HG02943 (cell line): ENCODE data around the gene TCEA3.

Experiments used
- ATAC-seq: cut with Tn5 transposase; IDR thresholded peaks from one replicate; pipeline ENCODE4 v1.9.1; 2021; ENCODE audit warnings: mild to moderate bottlenecking, low read depth, moderate library complexity; ENCODE audit not compliant: unreplicated experiment

Gene TCEA3

DNA sequence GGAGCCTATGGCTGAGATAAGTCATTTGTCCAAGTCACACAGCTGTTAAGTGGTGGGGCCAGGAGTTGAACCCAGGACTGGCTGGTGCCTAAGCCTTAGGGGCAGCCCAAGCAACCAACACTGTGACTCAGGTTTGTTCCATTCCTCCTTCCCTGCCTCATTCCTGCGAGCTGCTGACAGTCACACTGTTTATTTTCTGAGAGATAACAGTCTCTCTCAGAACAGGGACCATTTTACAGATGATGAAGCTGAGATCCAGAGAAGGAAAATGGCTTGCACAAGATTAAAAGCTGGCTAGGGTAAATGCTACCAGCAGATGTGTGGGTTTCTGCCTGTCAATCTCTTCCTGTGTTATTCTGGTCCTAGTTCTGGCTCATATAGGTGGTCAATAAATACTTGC lies 24.3 kb upstream of the TCEA3 start:
- ATAC-seq, result no peak

DNA sequence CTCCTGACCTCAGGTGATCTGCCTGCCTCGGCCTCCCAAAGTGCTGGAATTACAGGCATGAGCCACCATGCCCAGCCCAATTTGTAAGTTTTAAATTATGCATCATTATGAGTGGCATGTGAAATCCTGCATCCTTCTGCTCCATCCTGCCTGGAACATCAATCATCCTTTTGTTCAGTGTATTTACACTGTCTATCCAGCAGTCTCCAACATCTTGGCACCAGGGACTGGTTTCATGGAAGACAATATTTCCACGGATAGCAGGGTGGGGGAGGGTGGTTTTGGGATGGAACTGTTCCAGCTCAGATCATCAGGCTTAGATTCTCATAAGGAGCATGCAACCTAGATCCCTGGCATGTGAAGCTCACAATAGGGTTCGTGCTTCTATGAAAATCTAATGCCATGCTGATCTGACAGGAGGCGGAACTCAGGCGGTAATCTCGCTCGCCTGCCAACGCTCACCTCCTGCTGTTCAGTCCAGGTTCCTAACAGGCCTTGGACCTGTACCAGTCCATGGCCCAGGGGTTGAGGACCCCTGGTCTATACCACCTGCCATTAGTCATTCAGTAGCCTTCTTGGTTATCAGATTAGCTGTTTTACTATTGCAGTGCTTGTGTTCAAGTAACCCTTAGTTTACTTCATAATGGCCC lies 22.2 kb upstream of the TCEA3 start:
- no peak for ATAC-seq

DNA sequence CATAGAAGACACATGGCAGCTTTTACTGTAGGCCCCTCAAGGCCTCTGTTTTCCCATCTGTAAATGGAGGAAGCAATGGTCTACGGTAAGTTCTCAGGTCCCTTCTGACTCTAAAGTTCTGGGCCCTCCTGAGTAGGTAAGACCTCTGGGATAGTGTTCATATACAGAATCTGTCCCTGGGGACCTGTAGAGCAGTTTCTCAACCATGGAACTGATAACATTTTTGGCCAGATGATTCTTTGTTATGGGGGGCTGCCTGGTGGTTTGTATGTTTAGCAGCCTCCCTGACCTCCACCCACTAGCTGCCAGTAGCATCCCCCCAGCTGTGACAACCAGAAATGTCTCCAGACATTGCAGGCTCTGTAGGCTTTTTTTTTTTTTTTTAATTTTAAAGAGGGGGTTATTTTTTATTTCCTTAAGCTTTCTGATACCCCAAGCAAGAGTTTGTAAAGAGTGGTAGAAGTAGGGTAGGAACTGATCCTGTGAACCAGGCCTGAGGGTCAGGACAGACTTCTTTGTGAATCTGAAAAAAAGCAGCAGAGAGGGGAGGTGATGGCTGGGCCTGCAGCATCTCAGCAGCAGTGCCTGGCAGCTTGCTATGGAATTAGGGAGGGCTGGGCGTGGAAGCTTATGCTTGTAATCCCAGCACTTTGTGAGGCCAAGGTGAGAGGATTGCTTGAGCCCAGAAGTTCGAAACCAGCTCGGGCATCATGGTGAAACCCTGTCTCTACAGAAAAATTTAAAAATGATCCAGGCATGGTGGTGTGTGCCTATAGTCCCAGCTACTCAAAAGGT lies 20.2 kb upstream of the TCEA3 start:
- no peak for ATAC-seq

DNA sequence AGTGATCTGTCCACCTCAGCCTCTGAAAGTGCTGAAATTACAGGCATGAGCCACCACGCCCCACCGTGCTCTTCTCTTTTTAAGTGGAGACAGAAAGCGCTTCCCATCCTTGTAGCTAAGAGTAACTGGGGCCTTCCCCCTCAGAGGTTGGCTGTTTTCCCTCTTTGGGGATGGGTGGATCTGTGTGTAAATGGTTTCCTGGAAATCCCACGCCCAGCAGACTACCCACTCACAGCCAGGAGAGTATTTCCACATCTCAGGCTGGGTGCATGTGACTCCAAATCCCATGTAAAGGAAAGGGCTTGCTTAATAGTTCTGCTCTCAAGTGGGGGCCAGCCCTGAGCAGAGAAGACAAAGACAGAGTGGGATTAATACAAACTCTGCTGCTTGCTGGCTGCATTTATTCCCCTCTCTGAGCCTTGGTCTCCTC lies 19.6 kb upstream of the TCEA3 start:
- ATAC-seq, result no peak

DNA sequence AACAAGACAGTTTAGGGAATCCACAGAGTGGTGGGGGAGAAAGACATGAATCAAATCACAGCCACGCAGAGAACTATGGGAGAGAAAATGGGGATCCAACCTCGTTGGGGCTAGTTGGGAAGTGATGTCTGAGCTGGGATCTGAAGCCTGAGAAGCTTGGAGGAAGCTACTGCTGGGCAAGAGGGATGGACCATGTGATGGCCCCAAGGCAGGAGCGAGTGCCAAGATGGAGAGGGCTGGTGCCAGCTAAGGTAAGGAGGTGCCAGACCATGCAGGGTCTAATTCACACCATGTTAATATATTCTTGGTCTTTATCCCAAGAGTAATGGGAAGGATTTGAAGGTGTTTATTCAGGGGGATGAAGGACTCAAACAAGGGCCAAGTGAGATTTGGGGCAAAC lies 18.2 kb upstream of the TCEA3 start:
- ATAC-seq, result no peak

DNA sequence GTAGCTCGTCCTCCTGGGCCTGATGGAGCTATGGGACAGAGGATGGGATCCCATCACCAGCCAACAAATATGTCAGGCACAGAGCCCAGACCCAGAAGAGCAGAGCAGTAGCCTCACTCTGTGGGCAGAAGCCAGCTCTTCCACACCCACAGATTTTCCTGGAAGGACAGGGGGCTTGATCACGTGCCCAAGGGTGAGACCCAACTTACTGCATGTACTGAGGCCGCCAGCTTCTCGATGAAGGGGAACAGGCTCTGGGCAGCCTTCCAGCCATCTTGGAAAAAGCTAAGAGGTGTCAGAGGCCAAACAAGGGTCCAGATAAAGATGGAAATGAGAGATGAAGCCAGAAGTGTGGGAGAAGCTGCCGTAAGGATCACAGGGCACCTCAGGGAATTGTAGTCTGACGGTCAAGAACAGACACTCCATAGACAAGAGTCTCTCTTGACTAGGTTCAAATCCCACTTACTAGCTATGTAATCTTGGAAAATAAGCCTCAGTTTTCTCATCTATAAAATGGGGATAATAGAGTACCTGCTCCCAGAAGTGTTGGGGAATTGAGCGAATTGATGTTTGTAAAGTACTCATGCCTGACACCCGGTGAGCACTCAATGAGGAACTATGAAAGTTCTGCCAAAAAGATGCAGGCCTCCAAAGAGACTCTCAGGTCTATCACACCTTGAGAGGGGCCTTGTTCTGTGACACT lies 17.0 kb upstream of the TCEA3 start:
- no peak for ATAC-seq

DNA sequence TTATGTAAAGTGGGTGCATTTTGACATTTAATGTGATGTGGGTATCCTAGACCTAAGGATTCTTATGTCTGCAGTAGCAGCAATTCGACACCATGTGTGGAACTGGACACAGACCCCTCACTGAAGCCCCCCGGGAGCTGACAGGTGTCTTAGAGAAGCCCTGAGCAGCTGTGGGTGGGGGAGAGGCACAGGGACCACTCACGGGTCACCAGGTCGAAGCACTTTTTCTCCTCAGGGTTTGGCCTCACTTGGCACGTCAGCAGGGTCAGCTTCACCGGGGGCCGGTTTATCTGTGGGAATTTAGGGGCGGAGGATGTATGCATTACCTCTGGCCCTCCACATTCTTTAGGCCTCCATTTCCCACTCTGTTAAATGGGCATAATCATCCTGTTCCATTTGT lies 14.0 kb upstream of the TCEA3 start:
- no peak for ATAC-seq

DNA sequence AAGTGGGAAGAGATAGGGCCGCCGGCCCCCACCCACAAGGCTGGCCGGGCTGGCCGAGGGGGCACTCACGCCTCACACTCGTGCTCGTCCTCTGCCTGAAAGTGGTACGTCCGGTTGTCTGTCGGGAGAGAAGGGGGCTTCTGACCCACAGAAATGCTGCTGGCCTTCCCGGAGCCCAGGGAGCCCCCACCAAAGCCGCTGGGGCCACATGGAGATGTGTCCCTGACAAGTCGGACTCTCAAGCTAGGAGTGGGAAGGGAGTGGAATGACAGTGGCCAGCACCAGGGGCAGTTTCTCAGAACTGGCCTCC lies 12.8 kb upstream of the TCEA3 start:
- ATAC-seq, result no peak

DNA sequence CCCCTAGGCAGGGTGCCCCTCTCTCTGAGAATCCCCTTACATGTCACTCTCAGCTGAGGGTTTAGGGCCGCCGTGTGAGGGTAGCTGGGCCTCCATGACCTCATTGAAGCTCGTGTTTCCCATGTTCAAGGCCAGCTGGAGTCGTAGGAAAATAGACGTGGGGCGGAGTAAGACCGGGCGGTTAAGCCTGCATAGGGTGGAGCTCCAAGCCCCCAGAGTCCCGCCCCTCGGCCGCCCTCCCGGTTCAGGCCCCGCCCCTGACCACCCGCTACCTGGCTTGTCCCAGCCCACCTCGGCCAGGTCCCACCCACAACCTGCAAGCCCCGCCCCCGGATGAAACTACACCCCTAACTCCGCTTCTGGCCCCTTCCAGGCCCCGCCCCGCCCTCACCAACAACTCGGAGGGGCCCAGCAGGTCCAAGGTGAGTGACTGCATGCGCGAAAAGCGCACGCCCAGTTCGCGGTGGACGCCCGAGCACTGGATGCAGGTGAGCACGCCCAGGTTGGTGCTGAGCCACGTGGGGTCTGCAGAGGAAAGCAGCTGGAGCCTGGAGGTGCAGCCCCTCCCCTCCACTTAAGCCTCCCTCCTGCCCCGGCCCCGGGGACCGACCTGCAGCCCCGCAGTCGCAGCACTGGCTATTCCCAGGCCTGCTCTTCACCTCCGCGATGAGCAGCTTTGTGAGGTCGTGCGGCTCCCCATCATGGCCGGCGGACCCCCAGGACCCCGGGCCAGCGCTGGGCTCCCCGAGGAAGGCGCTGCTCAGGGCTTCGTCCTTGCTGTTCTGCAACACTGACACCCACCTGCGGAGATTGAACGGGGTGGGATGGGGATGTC lies 12.2 kb upstream of the TCEA3 start:
- ATAC-seq, result no peak

DNA sequence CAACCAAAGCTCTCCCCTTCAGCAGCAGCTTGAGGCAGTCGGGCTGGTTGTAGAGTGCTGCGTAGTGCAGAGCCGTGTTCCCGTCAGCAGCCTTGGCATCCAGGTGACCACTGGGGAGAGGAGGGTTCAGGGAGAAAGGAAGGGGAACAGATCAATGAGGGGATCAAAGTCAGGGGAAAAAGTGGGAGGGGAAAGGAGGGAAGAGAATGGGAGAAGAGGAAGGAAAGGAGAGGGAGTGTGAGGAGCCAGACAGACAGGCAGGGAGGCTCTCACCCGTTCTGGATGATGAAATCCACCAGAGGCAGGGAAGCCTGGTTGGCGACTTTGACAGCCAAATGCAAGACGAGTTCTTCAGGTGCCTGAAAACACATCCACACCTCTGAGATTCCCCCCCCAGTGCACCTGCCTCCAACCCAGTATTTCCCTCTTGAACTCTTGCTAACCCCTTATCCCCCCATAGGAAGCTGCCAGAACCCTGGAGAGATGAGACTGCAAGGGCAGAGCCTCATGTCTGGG lies 9.8 kb upstream of the TCEA3 start:
- no peak for ATAC-seq

DNA sequence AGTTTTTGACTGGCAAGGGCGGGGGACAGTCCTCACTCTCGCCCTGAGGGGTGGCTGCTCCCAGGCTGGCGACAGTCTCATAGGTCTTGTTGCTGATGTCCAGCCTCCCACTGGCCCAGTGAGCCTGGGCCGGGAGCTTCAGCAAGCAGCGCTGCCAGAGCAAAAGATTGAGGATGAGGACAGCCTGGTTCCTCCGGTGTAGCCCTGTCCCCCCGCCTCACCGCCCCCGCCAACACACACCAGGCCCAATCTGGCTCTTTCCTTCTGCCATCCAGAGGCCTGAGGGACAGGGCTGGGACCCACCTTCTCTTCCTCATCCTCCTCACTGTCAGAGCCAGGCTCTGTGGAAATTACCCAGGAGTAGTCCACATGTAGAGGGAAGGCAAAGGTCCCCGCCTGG lies 8.6 kb upstream of the TCEA3 start:
- ATAC-seq, result no peak

DNA sequence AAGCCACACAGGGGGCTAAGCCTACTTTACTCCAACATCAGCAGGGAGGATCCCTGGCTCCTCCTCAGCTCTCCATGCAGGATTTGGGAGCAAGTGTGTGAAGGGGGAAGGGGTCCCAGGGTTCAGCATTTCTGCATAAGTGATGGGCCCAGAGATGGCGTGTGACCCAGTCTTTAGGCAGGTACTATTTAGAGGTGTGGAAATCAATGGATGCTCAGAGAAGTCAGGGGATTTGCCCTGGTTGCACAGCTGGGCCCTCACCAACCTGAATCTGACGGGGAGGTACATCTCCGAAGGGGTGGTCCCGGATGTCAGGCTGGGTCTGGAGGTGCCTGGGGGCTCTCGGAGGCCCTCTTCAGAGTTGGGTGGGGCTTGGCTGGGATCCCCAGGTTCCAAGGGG lies 6.9 kb upstream of the TCEA3 start:
- ATAC-seq, result no peak

DNA sequence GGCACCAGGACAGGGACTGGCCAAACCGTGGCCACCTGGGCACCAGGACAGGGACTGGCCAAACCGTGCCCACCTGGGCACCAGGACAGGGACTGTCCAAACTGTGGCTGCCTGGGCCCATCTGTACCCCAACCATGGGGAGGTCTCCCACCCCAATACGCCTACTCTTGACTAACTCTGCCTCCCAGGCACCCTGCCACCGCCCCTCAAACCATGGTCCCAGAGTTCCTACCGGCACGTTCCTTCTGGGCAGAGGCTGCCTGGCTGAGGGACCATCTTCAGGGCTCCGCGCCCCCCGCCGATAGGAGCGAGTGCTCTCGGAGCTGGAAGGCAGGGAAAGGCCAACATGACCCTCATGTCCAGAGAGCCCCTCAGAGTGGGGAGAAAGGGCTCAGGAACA lies 6.3 kb upstream of the TCEA3 start:
- ATAC-seq, result no peak

DNA sequence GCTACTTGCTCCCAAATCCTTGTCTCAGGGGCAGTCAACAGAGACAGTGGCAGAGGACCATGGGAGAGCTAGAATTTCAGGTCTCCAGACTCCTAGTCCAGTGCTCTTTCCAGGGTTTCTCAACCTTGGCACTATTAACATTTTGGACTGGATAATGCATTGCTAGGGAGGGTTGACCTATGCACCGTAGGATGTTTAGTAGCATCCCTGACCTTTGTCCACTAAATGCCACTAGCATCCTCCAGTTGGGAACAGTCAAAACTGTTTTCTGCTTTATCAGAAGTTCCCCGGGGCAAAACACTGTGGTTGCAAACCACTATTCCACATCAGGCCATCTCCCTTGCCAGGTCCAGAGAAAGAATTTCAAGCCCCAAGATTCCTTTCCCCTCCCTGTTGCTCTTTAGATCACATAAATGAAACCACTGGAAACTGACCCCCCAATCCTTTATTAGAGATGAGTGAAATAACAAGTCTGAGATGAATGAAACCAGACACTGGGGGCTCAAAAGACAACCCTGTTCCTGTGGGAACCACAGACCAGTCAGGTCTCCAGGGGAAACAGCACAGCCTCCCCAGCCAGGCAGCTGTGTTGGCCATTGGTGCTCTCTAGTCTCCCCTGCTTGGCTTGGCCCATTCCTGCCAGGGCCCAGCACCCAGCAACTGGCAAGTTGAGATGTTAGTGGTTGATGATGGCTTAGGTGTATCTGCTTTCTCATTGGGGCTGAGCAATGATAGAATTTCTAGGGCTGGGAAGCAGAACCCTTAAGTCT lies 3.8 kb upstream of the TCEA3 start:
- no peak for ATAC-seq

DNA sequence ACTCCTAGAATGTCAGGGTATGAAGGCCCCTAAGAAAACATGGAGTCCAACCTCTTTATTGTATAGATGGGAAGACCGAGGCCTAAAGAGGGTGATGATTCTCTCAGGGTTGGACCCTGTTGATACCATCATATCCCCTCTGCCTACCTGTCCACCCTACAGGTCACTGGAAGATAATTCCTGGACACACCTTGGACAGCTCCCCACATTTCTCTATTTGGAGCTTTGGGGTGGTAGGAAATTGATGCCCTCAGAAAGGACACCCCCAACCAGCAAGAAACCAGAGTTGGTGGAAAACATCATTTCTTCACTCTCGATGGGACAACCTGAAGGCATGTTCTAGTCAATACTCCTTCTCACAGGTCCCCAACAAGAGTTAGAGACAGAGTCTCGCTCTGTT lies 3.0 kb upstream of the TCEA3 start:
- no peak for ATAC-seq

DNA sequence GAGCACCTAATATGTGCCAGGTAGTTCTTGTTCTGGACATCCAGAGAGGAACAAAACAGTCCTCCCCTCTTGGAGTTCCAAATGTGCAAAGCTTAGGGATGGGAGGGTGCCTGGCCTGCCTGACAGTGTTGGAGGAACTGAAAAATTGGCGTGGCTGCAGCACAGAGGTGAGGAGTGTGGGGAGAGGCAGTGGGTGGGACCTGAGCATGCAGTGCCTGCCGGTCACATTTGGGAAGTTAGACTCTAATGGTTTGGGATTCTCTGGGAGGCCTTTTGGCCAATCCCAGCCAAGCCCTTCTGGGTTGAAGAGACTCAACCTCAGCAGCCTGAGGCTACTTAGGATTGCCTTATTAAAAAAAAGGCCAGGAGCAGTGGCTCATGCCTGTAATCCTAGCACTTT lies 2.3 kb upstream of the TCEA3 start:
- no peak for ATAC-seq

DNA sequence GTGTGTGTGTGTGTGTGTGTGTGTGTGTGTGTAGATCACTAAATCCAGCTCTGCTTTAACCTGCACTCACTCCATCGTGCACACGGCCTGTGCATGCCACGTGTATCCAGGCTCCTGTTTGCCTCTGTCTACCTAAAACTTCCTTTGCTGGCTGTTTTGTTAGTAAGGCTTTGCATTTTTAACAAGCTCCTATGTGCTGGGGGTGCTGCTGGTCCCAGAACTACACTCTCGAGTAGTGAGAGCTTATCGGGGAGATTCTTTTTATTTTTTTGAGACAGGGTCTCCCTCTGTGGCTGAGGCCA lies 596 bp upstream of the TCEA3 start:
- no peak for ATAC-seq

DNA sequence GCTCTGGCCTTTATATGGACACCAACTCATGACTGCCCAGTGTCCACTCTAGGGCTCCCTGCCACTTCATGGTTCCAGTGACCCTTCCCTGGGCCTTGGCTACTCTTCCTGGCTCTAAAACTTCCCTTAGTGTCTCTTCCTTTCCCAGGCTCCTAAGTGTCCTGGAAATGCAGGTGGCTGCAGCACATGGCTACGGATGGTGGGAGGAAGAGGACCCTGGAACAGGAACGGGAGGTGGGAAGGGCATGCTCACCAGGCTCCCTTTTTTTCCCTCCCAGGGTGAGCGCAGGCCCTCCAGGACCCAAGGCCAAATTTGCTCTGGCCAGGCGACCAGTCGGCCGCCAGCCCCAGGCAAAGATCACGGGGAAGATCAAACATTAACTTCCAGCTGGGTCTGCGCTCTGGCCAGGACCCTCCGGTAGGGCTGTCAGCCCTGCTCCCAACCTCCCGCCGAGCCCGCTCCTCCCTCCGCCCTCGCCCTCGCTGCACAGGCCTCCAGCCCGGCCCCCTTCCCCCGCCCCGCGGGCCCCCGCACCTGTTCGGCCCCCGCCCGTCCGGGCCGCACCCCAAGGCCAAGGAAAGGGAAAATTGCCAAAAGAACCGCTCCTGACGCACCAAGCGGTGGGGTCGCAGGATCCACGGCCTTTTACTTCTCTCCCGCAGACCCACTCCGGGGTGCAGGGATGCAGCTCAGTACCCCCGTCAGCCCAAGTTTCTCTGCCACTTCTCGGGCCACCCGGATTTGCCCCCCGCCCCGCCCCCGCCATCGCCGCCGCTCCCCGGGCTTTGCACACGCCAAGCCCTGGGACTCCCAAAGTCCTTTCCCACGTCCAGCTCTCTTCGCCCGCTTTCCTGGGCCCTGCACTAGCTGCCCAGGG lies 894 bp downstream of the TCEA3 start:
- no peak for ATAC-seq

DNA sequence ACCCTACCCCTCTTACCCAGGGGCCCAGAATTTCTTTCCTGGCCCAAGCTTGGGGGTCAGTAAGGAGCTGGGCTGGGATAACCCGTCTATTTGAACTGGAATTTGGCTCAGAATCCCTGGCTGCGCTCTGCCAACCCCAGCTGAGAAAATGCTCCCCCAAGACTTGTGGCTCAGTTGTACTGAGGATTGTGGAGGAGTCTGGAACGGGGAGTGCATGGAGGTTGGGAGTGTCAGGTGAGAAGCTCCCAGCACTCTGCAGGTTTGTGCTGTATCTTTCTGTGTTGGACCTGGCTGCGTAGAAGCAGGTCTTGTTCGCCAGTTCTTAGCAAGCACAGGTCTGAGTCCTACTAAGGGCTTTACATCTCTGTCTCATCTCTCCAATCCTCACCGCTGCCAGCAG lies 1.6 kb downstream of the TCEA3 start:
- no peak for ATAC-seq
